NCI-H526 (cell line): ENCODE measurements around the gene POU1F1.
"Not testable (repeated sequence)": the region's sequence is repeated elsewhere in the genome, so short reads cannot be mapped to it uniquely, and the experiment has no call there.

ENCODE experiments used
- DNase-seq, 2 experiments: peaks; one replicate each; lab custom pipeline; 2025; lab: John Stamatoyannopoulos, UW

The POU1F1 gene

GRCh38 chr3:87276484-87276883, at the start of gene POU1F1:
TSS of gene POU1F1 (minus strand) at chr3:87276584. CDS start at chr3:87276462, 122 bp downstream.
- no peak for DNase-seq

DNA sequence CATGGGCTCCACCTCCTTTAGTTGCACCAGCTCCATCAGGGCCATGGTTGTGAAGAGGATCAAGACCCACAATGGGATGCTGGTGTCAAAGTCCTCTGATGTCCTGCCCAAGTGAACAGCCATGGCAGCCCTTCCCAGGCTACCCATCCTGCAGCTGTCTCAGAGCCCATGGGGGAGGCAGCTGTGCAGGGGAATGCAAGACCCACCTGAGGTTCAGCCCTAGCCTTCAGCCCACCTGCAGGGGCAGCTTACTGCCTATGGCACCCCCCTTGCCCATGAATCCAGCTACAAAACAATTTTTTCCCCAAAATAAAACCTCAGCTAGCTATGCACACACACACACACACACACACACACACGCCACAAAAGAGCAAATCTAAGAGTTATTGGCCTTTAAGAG, 48.2 kb upstream of the POU1F1 start:
- no peak for DNase-seq

- DNase-seq, result no peak
These were observed 44.6 kb upstream of the POU1F1 start for GRCh38 chr3:87320756-87321626.

- DNase-seq, result no peak
These were observed 42.2 kb upstream of the POU1F1 start for GRCh38 chr3:87318617-87319021.

DNA sequence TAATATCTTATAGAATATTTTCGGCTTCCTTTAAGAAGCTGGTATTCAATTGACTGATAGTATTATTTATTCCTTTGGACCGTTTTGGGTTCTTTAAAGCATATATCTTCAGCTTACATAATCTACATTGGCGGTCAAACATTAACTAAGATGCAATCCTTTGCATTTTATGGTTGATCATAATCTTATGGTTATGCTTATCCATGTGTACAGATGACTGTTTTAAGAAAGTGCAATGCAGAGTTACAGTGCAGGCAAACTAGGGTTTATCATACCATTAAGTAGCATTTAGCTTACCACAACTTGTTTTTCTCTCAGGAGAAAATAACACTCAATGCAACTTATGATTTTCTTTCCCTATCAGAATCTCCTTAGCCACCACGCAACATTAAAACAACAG, 41.4 kb upstream of the POU1F1 start:
- DNase-seq, result peak; percentile 15 to 31

DNA sequence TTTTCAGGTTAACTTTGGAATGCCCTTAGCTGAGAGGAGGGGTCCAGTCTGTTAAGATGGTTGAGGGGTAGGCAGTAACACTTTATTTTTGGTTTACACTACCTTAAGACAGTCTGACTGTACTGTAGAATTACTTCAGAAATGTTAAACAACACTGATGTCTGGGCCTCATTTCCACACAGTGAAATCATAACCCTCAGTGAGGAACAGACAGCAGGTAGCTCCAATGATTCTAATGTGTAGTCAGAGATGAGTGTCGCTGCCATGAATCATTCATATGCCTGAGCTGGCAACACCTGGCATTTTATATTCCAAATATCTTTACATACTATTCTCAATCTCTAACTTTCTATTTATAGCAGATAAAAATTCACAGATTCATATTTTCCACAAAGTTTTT, 37.3 kb upstream of the POU1F1 start:
- DNase-seq, result no peak

- no peak for DNase-seq
These were observed 34.9 kb upstream of the POU1F1 start for GRCh38 chr3:87311309-87311708.

- no peak for DNase-seq
These were observed 33.2 kb upstream of the POU1F1 start for GRCh38 chr3:87309601-87310000.

- DNase-seq, result peak in 1 of 2 experiments; percentile 1
These were observed 31.4 kb upstream of the POU1F1 start for GRCh38 chr3:87307805-87308204.

DNA sequence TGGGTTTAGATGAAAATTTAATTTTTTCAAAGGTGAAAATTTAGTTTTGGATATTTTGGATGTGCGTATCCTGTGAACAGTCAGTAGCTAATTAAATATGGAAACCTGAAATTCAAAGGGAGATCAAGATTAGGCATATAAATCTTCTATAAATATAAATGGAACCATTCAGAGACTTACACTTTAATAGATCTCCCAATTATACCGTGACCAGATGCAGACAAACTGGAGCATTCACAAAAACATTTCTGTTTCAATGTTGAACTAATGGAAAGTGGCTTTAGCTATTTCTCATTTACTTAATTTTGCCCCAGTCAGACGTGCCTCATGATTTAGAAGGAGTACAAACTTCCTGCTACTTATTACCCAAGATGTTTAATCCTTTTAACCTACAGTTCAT, 29.1 kb upstream of the POU1F1 start:
- no peak for DNase-seq

DNA sequence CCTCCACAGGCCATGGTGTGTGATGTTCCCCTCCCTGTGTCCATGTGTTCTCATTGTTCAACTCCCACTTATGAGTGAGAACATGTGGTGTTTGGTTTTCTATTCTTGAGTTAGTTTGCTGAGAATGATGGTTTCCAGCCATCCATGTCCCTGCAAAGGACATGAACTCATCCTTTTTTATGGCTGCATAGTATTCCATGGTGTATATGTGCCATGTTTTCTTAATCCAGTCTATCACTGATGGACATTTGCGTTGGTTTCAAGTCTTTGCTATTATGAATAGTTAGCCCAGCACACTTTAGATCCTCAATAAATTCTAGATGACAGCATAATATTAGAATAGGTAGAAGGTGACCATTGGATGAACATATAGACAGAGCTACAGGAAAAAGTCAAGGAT, 28.6 kb upstream of the POU1F1 start:
- not testable (repeated sequence) for DNase-seq

GRCh38 chr3:87298111-87298718, 21.8 kb upstream of the POU1F1 start:
- DNase-seq, result peak; percentile 1 to 45

DNA sequence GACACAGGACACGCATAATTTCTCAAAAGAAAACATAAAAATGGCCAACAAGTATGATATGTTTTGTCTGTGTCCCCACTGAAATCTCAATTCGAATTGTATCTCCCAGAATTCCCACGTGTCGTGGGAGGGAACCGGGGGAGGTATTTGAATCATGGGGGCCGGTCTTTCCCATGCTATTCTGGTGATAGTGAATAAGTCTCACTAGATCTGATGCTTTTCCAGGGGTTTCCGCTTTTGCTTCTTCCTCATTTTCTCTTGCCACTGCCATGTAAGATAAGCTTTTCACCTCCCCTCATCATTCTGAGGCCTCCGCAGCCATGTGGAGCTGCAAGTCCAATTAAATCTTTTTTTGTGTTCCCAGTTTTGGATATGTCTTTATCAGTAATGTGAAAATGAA, 12.1 kb upstream of the POU1F1 start:
- DNase-seq, result no peak

DNA sequence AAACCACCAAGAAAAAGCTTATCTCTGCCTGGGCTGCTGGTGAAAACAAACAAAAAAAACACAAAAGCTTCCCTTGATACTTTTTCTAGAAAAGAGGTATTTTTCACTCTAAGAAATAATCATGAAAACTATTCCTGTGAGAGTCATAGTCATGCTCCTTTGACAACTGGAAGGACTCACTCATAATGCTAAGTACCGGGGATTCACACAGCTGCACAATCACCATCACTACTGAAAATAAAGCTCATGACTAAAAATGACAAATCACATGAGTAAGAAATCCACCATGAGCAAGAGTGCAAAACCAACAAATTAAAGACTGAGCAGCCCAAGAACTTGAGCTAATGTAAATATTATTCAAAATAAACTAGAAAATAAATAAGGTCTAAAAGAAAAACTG, 10.6 kb upstream of the POU1F1 start:
- DNase-seq, result no peak

DNA sequence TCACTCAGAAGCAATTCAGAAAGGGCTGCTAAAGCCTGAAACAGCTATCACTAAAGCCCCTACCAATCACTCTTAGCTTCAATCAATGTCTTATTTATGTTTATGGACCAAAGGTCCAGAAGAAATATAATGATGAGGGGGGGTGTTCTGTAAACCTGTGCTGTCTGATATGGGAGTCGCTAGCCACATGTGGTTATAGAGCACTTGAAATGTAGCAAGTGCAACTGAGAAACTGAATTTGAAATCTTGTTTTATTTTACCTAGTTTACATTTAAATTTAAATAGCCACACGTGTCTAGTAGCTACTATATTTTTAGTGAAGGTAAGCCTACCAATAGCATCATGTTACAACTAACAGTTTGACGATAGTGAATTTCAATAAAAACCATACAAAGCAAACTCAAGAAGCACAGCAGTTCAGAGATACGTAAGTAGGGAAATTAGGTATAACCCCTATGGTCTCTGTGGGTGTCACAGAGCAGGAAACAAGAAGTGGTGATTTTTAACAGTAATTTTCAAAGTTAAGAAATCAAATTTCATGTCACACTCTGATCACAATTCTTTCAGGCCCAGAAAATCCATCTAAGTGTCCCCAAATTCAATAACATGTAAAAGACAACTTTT, 3.6 kb downstream of the POU1F1 start:
- no peak for DNase-seq

DNA sequence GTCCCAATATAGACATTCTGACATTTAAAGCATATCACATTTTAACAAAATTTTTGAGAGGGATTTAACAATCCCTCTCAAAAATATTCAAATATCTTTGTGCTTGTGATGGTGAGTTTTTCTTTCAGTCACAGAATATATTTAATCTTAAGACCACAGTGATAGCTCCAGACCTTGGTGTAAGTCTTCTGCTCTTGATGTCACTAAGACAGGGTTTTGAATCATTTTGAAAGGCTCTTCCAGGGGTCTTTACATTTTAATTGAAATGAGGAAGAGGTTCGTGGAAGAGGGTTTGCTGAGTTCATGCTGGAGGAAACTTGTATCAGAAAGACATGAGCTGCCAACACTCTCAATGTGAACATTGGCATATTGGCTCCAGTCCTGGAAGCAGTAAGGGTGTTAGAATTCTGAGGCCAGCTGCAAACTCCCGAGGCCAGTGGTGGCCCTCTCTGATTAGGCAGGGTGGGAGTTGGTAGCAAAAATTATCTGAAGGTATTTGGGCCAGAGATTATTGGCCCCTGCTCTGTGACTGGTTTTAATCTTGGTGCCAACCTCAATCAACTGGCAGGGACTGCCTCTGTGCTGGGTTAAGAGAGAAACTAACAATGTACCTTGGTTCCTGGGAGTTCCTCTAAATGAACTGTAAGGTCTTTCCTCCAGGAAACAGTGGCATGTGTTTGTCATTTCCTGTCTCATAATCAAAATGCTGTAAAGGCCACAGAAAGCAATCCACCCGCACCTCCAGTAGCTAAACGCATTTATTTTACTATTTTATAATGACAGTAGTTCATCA, 5.3 kb downstream of the POU1F1 start:
- no peak for DNase-seq

DNA sequence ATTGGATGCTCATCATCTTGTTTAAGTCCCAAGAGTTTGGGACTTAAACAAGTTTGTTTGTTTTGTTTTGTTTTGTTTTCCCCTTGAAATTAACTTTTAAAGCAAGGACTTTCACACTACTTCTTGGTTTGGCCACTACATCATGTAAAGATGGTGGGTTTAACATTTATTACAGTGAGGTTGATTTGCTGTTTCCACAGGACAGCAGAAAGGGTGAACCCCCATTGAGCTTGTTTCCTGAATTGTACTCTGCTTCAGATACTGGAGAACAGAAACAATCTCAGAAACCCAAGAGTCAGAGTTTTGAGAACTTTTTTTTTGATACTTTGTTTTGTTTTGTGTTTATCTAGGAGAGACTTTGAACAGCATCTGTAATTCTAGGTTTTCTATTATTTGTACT, 6.7 kb downstream of the POU1F1 start:
- DNase-seq, result no peak

GRCh38 chr3:87268646-87269211, 7.7 kb downstream of the POU1F1 start:
- no peak for DNase-seq

GRCh38 chr3:87267953-87268645, 8.3 kb downstream of the POU1F1 start:
- no peak for DNase-seq

- DNase-seq, result no peak
These were observed 14.5 kb downstream of the POU1F1 start for GRCh38 chr3:87261925-87262324.

DNA sequence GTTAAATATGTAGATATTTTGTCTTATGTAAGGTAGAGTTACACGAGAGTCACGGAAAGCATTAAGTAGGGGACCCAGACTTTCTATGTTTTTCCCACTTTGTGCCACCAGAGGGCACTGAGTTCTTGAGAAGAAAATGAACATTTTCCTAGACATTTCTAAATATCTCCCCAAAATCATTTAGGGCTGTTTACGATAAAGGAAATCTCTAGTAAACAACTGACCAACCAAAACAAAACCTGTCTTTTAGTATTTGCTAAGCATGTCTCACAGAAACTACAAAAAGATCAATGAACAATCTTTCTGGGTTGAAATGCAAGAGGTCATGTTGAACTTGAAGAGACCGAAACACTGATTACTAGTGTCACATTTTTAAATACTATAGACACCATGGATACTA, 16.1 kb downstream of the POU1F1 start:
- DNase-seq, result peak; percentile 2 to 63
